HG03469 (cell line): ENCODE measurements around the gene SRGAP2B.
"Not testable (repeated sequence)": the region's sequence is repeated elsewhere in the genome, so short reads cannot be mapped to it uniquely, and the experiment has no call there.

Experiments used
- ATAC-seq: cut with Tn5 transposase; IDR thresholded peaks from one replicate; pipeline ENCODE4 v1.9.1; 2021; ENCODE audit warnings: mild to moderate bottlenecking, moderate library complexity, moderate number of reproducible peaks; ENCODE audit not compliant: unreplicated experiment

SRGAP2B gene

GRCh38 chr1:145093517-145094149 is 1.5 kb downstream of the SRGAP2B start:
- ATAC-seq: not testable (repeated sequence)

GRCh38 chr1:145082483-145083255 is 12.5 kb downstream of the SRGAP2B start:
- not testable (repeated sequence) for ATAC-seq

- not testable (repeated sequence) for ATAC-seq
Observed at GRCh38 chr1:145080193-145080592, 14.9 kb downstream of the SRGAP2B start.

GRCh38 chr1:145079737-145080136 is 15.4 kb downstream of the SRGAP2B start:
- not testable (repeated sequence) for ATAC-seq

- not testable (repeated sequence) for ATAC-seq
Observed at GRCh38 chr1:145078787-145079370, 16.2 kb downstream of the SRGAP2B start.

- not testable (repeated sequence) for ATAC-seq
Observed at GRCh38 chr1:145077872-145078786, 17.0 kb downstream of the SRGAP2B start.

- ATAC-seq: not testable (repeated sequence)
Observed at GRCh38 chr1:145076877-145077276, 18.3 kb downstream of the SRGAP2B start.

- not testable (repeated sequence) for ATAC-seq
Observed at GRCh38 chr1:145074021-145074559, 21.0 kb downstream of the SRGAP2B start.

GRCh38 chr1:145071569-145071968 is 23.6 kb downstream of the SRGAP2B start:
- not testable (repeated sequence) for ATAC-seq

- ATAC-seq: not testable (repeated sequence)
Observed at GRCh38 chr1:145066486-145066885, 28.6 kb downstream of the SRGAP2B start.

- ATAC-seq: not testable (repeated sequence)
Observed at GRCh38 chr1:145065194-145065826, 29.8 kb downstream of the SRGAP2B start.

GRCh38 chr1:145063941-145064648 is 31.0 kb downstream of the SRGAP2B start:
- ATAC-seq: not testable (repeated sequence)

- not testable (repeated sequence) for ATAC-seq
Observed at GRCh38 chr1:145063285-145063684, 31.8 kb downstream of the SRGAP2B start.

GRCh38 chr1:145058184-145058583 is 36.9 kb downstream of the SRGAP2B start:
- peak; percentile 35 for ATAC-seq

- peak; percentile 99 for ATAC-seq
Observed at GRCh38 chr1:145055217-145055760, 39.8 kb downstream of the SRGAP2B start.

GRCh38 chr1:145053428-145053827 is 41.7 kb downstream of the SRGAP2B start:
- ATAC-seq: not testable (repeated sequence)

- ATAC-seq: not testable (repeated sequence)
Observed at GRCh38 chr1:145052019-145052776, 42.9 kb downstream of the SRGAP2B start.

GRCh38 chr1:145048181-145048856 is 46.8 kb downstream of the SRGAP2B start:
- not testable (repeated sequence) for ATAC-seq
